ENCODE data around the gene KBTBD2.
"Not testable (repeated sequence)": the region's sequence is repeated elsewhere in the genome, so short reads cannot be mapped to it uniquely, and the experiment has no call there.

Gene KBTBD2

GRCh38 chr7:32887395-32887794 lies 4.2 kb downstream of the KBTBD2 start:
- no peak overlapping the region for H3K4me3 ChIP-seq (ENCODE audit: low read length)
- TF ChIP-seq, protein P1, sequence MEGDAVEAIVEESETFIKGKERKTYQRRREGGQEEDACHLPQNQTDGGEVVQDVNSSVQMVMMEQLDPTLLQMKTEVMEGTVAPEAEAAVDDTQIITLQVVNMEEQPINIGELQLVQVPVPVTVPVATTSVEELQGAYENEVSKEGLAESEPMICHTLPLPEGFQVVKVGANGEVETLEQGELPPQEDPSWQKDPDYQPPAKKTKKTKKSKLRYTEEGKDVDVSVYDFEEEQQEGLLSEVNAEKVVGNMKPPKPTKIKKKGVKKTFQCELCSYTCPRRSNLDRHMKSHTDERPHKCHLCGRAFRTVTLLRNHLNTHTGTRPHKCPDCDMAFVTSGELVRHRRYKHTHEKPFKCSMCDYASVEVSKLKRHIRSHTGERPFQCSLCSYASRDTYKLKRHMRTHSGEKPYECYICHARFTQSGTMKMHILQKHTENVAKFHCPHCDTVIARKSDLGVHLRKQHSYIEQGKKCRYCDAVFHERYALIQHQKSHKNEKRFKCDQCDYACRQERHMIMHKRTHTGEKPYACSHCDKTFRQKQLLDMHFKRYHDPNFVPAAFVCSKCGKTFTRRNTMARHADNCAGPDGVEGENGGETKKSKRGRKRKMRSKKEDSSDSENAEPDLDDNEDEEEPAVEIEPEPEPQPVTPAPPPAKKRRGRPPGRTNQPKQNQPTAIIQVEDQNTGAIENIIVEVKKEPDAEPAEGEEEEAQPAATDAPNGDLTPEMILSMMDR (conservative IDR thresholded peaks at IDR 0.05; ENCODE audit: low read length) = no peak
- DNase-seq (ENCODE audit: low read depth) = no peak

DNA sequence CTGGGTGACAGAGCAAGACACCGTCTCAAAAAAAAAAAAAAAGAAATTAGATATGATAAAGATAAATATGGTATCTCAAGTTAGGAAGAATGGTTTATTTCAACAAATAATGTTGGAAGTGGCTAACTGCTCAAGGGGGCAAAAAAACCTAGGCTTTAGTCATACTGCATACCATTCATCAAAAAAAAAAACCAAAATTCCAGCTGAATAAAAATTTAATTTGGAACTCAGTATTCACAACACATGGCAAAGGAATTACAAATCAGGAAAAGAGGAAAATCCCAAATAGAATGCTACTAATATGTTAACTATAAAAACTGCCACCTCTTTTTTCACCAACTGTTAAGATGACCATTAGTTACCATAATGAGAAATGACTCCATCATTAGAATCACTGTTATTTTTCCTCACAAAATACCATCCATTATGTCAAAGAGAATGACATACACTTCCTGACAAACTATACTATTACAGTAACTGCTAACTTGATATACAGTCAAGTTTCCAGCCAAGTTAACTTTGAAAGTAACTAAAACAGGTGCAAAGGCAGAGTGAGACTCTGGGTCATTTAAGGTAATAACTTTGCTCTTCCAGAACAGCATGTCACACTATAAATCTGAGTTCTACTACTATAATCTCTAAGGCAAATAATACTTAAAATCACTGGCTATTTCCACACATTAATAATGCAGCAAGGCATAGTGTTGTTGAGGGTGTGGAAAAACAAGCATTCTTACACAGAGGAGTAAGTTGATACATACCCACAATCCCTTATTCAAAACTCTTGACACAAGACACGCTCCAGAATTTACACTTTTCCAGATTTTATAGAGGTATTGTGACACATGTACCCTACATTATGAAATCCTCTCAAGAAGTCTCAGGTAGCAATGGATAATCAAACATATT lies 10.2 kb downstream of the KBTBD2 start:
- H3K4me3 ChIP-seq (ENCODE audit: low read length) = no peak overlapping the region
- peak; percentile 47 for DNase-seq (ENCODE audit: low read depth)
- TF ChIP-seq, protein P1 (conservative IDR thresholded peaks at IDR 0.05; ENCODE audit: low read length) = no peak

DNA sequence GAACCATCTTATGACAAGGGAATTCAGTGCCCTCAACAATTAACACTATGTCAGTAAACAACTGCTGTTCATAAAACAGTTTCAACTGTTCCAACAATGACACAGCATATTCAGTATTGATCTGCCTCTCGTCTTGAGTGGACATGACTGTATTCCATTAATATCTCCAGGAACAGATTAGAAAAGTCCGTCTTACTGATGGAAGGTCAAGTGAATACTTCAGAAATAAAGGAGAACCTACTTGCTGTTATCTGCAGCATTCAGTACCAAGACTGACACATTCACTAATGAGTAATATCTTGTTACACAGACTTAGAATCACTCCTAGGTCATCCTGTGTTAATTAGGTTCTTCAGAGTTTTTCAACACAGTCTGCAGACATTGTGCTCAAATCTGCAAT lies 12.1 kb downstream of the KBTBD2 start:
- no peak overlapping the region for H3K4me3 ChIP-seq (ENCODE audit: low read length)
- TF ChIP-seq, protein P1 (conservative IDR thresholded peaks at IDR 0.05; ENCODE audit: low read length) = no peak
- DNase-seq (ENCODE audit: low read depth) = no peak

- H3K4me3 ChIP-seq (ENCODE audit: low read length); DNase-seq (ENCODE audit: low read depth): not testable (repeated sequence)
Observed at GRCh38 chr7:32878023-32878422, 13.5 kb downstream of the KBTBD2 start.

DNA sequence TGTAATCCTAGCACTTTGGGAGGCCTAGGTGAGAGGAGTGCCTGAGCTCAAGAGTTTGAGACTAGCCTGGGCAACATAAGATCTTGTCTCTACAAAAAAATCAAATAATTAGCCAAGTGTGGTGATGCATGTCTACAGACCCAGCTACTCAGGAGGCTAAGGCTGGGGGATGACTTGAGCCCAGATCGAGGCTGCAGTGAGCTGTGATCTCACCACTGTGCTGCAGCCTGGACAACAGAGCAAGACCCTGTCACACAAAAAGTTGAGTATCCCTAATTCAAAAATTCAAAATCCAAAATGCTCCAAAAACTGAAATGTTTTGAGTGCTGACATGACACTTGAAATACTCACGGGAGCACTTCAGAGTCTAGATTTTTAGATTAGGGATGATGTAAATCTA lies 19.1 kb downstream of the KBTBD2 start:
- TF ChIP-seq, protein P1 (conservative IDR thresholded peaks at IDR 0.05; ENCODE audit: low read length) = no peak
- no peak overlapping the region for H3K4me3 ChIP-seq (ENCODE audit: low read length)
- DNase-seq (ENCODE audit: low read depth) = no peak

GRCh38 chr7:32871624-32872371 lies 19.8 kb downstream of the KBTBD2 start:
- no peak for DNase-seq (ENCODE audit: low read depth)
- TF ChIP-seq, protein P1 (conservative IDR thresholded peaks at IDR 0.05; ENCODE audit: low read length) = no peak
- H3K4me3 ChIP-seq (ENCODE audit: low read length) = no peak overlapping the region

GRCh38 chr7:32870298-32870697 lies 21.3 kb downstream of the KBTBD2 start:
- no peak overlapping the region for H3K4me3 ChIP-seq (ENCODE audit: low read length)
- no peak for DNase-seq (ENCODE audit: low read depth)
- TF ChIP-seq, protein P1 (conservative IDR thresholded peaks at IDR 0.05; ENCODE audit: low read length) = no peak
